Measurements from ENCODE around the gene VPS39.

The VPS39 gene

GRCh38 chr15:42130246-42130986, 77.7 kb downstream of the VPS39 start:
- no peak for TF ChIP-seq CTCF (IDR thresholded peaks at IDR 0.05; ENCODE audit: low read depth, low read length, missing control alignments)
- no peak overlapping the region for H3K4me3 ChIP-seq (ENCODE audit: low read depth, low read length)
- no peak for DNase-seq (ENCODE audit: low read depth)
- in situ Hi-C loops (cut with HindIII; ENCODE audit: low sequenced_read_pairs): no loop called here

GRCh38 chr15:42129364-42129763, 78.7 kb downstream of the VPS39 start:
- in situ Hi-C loops (cut with HindIII; ENCODE audit: low sequenced_read_pairs): no loop called here
- no peak overlapping the region for H3K4me3 ChIP-seq (ENCODE audit: low read depth, low read length)
- no peak for TF ChIP-seq CTCF (IDR thresholded peaks at IDR 0.05; ENCODE audit: low read depth, low read length, missing control alignments)
- DNase-seq (ENCODE audit: low read depth): no peak

- no peak for TF ChIP-seq CTCF (IDR thresholded peaks at IDR 0.05; ENCODE audit: low read depth, low read length, missing control alignments)
- DNase-seq (ENCODE audit: low read depth): no peak
- in situ Hi-C loops (cut with HindIII; ENCODE audit: low sequenced_read_pairs): no loop called here
Measured at GRCh38 chr15:42128476-42128875, 79.6 kb downstream of the VPS39 start.

GRCh38 chr15:42123546-42123945, 84.6 kb downstream of the VPS39 start:
- no peak for TF ChIP-seq CTCF (IDR thresholded peaks at IDR 0.05; ENCODE audit: low read depth, low read length, missing control alignments)
- H3K4me3 ChIP-seq (ENCODE audit: low read depth, low read length): no peak overlapping the region
- DNase-seq (ENCODE audit: low read depth): no peak
- in situ Hi-C loops (cut with HindIII; ENCODE audit: low sequenced_read_pairs): no loop called here

More at GRCh38 chr15:42128476-42128875, 79.6 kb downstream of the VPS39 start:
- H3K4me3 ChIP-seq (ENCODE audit: low read depth, low read length): no peak overlapping the region

GRCh38 chr15:42121682-42122081, 86.4 kb downstream of the VPS39 start:
- H3K4me3 ChIP-seq (ENCODE audit: low read depth, low read length): no peak overlapping the region
- in situ Hi-C loops (cut with HindIII; ENCODE audit: low sequenced_read_pairs): no loop called here
- no peak for TF ChIP-seq CTCF (IDR thresholded peaks at IDR 0.05; ENCODE audit: low read depth, low read length, missing control alignments)
- no peak for DNase-seq (ENCODE audit: low read depth)

- DNase-seq (ENCODE audit: low read depth): no peak
- TF ChIP-seq CTCF (IDR thresholded peaks at IDR 0.05; ENCODE audit: low read depth, low read length, missing control alignments): no peak
- in situ Hi-C loops (cut with HindIII; ENCODE audit: low sequenced_read_pairs): no loop called here
- H3K4me3 ChIP-seq (ENCODE audit: low read depth, low read length): no peak overlapping the region
Measured at GRCh38 chr15:42121021-42121420, 87.1 kb downstream of the VPS39 start.
